Gastrocnemius medialis (tissue), 4 donors: ENCODE results near the gene ADAR. TPM values are rescaled to one million over a fixed set of nuclear protein-coding genes. Genes with fewer than 3 reads are reported as not detected.
A peak's percentile ranks its signal among the peaks of the same experiment; 100 is the strongest.

Experiments used
- ATAC-seq, 2 donors: fragments of 150-250 bp; one replicate each; pipeline ENCODE4 v1.9.1; 2016
- DNase-seq, 2 donors: peaks; one replicate each; pipeline ENCODE4 v3.0.0-alpha.2; 2019
- H3K27ac ChIP-seq, 4 donors: fragments of 200-600 bp; sonication (generic); 1 replicate in 1 of 4; 2 replicates in 3 of 4; pipeline ENCODE4 v1.5.1; 2016 to 2018; ENCODE audit warnings: mild to moderate bottlenecking in 2 of 4, moderate library complexity in 1 of 4
- H3K27me3 ChIP-seq, 3 donors: fragments of 200-600 bp; sonication (generic) in 2 of 3; 1 replicate in 1 of 3; 2 replicates in 2 of 3; pipeline versions ENCODE4 v1.5.1 to v1.6.0; 2016 to 2019; ENCODE audit warnings: mild to moderate bottlenecking in 1 of 3, moderate library complexity in 1 of 3
- H3K36me3 ChIP-seq, 2 donors: fragments of 200-600 bp; sonication (generic) in 1 of 2; one replicate each; pipeline ENCODE4 v1.5.1; 2017 to 2018
- H3K4me1 ChIP-seq, 2 donors: fragments of 200-600 bp; sonication (generic) in 1 of 2; one replicate each; pipeline ENCODE4 v1.5.1; 2016 to 2017; ENCODE audit warnings: mild to moderate bottlenecking in 2 of 2
- H3K4me3 ChIP-seq, 4 donors: fragments of 200-600 bp; sonication (generic) in 3 of 4; 1 replicate in 1 of 4; 2 replicates in 3 of 4; pipeline ENCODE4 v1.5.1; 2016 to 2019; ENCODE audit warnings: mild to moderate bottlenecking in 2 of 4
- H3K9me3 ChIP-seq, 3 donors: fragments of 200-600 bp; sonication (generic) in 2 of 3; 1 replicate in 1 of 3; 2 replicates in 2 of 3; pipeline ENCODE4 v1.5.1; 2016 to 2019
- POLR2A ChIP-seq, 2 donors: fragments of 450-650 bp; IDR thresholded peaks; one replicate each; pipeline ENCODE4 v1.6.1; 2017; ENCODE audit warnings: antibody characterized with exemption in 2 of 2, mild to moderate bottlenecking in 2 of 2, moderate library complexity in 2 of 2
- in situ Hi-C, 4 donors: fragments of 200-750 bp; cut with MboI; loops; one replicate each; pipeline versions ENCODE4 v1.15.0 to v1.8.0; 2017; ENCODE audit warnings: low sequenced_read_pairs in 4 of 4
- intact Hi-C: fragments of 100-400 bp; cut with DNase I; formaldehyde crosslinking; loops from one replicate; pipeline ENCODE4 v1.15.1; 2023; ENCODE audit warnings: low total_unique reads
- total RNA-seq, 4 donors: library from RNA; depleted of rRNA; stranded (reverse); fragments of >200 nt; gene quantifications; one replicate each; pipeline versions ENCODE4 v1.1.0 to v1.2.3, GENCODE V29; 2016
- TF ChIP-seq, protein P1 (sequence below), 5 experiments: fragments of 450-650 bp in 3 of 5; fragments of 200-600 bp in 2 of 5; sonication (generic) in 2 of 5; IDR thresholded peaks in 4 of 5; conservative IDR thresholded peaks in 1 of 5; 1 replicate in 4 of 5; 2 replicates in 1 of 5; pipeline ENCODE4 v1.5.1; 2016 to 2019; ENCODE audit warnings: antibody characterized with exemption in 5 of 5, mild to moderate bottlenecking in 3 of 5, moderate library complexity in 3 of 5

ADAR gene
- total RNA-seq, 4 donors from 2014 or later: 16.4 to 38.4 (median 19.0) TPM

DNA sequence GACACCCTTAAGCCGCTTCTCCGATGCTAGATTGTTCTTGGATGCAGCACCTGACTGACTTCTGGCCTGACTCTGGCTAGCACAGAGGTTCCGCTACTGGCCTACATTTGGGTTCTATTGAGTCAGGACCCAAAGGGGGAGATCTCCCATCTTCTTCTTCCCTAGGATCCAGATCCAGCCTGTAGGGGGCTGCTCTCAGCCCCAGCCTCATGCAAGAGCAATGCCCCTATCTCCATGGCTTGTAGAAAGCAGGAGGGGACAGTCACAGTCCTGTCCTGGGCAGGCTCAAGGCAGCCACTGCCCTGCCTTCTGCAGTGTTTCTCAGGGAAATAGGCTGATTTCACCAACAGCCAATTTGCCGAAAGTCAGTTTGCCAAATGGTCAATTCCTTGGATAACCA is 6.3 kb upstream of the ADAR start:
- DNase-seq: no peak
- TF ChIP-seq, protein P1, sequence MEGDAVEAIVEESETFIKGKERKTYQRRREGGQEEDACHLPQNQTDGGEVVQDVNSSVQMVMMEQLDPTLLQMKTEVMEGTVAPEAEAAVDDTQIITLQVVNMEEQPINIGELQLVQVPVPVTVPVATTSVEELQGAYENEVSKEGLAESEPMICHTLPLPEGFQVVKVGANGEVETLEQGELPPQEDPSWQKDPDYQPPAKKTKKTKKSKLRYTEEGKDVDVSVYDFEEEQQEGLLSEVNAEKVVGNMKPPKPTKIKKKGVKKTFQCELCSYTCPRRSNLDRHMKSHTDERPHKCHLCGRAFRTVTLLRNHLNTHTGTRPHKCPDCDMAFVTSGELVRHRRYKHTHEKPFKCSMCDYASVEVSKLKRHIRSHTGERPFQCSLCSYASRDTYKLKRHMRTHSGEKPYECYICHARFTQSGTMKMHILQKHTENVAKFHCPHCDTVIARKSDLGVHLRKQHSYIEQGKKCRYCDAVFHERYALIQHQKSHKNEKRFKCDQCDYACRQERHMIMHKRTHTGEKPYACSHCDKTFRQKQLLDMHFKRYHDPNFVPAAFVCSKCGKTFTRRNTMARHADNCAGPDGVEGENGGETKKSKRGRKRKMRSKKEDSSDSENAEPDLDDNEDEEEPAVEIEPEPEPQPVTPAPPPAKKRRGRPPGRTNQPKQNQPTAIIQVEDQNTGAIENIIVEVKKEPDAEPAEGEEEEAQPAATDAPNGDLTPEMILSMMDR (IDR thresholded peaks at IDR 0.05 in 4 of 5, conservative IDR thresholded peaks at IDR 0.05 in 1 of 5): no peak
- no peak for TF ChIP-seq POLR2A (IDR thresholded peaks at IDR 0.05)
- no peaks in the 10 kb centered on the region for H3K27me3 ChIP-seq
- no peak for ATAC-seq
- H3K4me3 ChIP-seq: no peak overlapping the region
- no peaks in the 10 kb centered on the region for H3K9me3 ChIP-seq
- H3K36me3 ChIP-seq: no peaks in the 10 kb centered on the region
- peaks cover 1 to 13% of the 10 kb centered on the region in 2 donors for H3K4me1 ChIP-seq
- intact Hi-C loops (no loop called here), in situ Hi-C loops (no loop called here)
- no peak overlapping the region for H3K27ac ChIP-seq

DNA sequence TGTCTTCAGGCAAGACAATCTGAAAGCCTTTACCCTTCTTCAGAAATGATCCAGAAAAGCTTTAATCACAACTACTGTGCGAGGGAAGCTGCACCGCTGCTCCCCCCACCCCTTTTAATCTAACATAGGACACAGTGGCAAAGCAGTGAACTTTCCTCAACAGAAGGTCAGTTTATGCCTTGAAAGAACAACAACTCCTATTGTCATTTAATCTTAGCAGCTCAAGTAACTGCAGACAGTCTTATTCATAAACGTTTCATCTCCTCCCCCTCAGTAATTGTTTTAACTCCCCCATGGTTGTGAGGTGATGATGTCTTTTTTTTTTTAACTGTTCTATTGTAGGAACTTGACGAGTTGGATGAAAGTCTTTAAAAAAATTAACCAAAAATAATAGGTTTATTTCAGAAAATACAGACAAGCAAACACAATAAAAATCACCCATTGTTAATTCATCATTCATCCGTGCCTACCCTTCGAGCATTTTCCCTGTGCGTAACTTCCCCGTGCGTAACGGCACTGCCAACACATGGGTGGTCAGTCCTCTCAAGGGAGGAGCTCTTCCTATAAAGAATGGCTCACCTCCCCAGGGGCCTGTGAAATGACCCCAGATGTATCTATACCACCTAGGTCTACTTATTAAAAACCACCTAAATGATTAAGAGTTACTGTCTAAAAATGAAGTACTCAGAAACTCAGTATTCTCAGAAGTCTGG is 3.3 kb upstream of the ADAR start:
- no peak overlapping the region for H3K27ac ChIP-seq
- H3K27me3 ChIP-seq: no peaks in the 10 kb centered on the region
- DNase-seq (no peak), ATAC-seq (no peak)
- H3K4me3 ChIP-seq: no peak overlapping the region
- H3K36me3 ChIP-seq: no peaks in the 10 kb centered on the region
- TF ChIP-seq POLR2A (IDR thresholded peaks at IDR 0.05): no peak
- TF ChIP-seq, protein P1 (IDR thresholded peaks at IDR 0.05 in 4 of 5, conservative IDR thresholded peaks at IDR 0.05 in 1 of 5): no peak
- intact Hi-C loops: no loop called here
- H3K9me3 ChIP-seq: no peaks in the 10 kb centered on the region
- peaks cover 12 to 16% of the 10 kb centered on the region in 2 donors for H3K4me1 ChIP-seq
- in situ Hi-C loops: no loop called here

DNA sequence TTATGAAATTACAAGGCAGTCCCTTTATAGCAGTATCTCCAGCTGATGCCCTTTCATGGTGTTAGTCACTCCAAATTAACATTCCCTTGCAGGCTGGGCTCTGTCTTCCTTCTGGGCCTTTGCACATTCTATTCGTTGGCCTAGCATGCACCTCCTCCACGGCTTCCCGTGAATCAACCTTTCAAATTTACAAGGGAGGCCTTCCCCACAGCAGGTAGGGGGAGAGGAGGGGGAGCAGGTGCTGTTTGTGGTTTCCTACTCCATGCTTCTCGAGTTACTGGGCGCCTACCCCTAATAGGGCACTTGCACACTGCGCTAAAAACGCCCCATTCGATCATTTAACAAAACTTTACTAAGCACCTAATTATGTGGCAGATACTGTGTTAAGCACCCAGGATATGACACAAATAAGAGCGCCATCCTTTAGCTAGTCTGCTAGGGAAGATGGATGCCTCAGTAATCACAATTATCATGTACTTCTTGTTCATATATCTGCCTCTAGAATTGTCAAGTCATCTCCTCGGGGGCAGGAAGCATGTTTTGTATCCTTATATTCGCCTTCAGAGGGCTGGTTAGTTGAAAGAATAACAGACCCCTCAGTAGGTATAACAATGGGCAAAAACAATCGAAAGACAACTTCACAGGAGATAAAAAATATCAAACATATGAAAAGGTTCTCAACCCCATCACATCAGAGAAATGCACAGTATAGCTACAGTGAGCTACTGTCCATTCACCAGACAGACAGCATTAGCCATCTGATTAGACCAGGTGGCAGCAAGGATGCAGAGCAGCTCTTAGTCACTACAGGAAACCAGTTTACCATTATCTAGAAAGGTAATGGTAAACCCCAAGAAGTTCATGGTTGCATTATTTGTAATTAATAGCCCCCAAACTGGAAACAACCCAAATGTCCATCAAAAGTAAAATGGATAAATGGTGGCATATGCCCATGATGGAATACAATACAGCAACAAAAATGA is 1.7 kb upstream of the ADAR start:
- TF ChIP-seq POLR2A (IDR thresholded peaks at IDR 0.05): no peak
- TF ChIP-seq, protein P1 (IDR thresholded peaks at IDR 0.05 in 4 of 5, conservative IDR thresholded peaks at IDR 0.05 in 1 of 5): no peak
- ATAC-seq (no peak), DNase-seq (no peak)
- Histone ChIP-seq H3K27ac (peak overlapping the region; percentile 79 to 97 (median 87)), H3K4me3 (no peak overlapping the region), H3K9me3 (no peaks in the 10 kb centered on the region), H3K27me3 (no peaks in the 10 kb centered on the region), H3K36me3 (no peaks in the 10 kb centered on the region), H3K4me1 (peaks cover 21 to 32% of the 10 kb centered on the region in 2 donors)
- in situ Hi-C loops (no loop called here), intact Hi-C loops (no loop called here)

DNA sequence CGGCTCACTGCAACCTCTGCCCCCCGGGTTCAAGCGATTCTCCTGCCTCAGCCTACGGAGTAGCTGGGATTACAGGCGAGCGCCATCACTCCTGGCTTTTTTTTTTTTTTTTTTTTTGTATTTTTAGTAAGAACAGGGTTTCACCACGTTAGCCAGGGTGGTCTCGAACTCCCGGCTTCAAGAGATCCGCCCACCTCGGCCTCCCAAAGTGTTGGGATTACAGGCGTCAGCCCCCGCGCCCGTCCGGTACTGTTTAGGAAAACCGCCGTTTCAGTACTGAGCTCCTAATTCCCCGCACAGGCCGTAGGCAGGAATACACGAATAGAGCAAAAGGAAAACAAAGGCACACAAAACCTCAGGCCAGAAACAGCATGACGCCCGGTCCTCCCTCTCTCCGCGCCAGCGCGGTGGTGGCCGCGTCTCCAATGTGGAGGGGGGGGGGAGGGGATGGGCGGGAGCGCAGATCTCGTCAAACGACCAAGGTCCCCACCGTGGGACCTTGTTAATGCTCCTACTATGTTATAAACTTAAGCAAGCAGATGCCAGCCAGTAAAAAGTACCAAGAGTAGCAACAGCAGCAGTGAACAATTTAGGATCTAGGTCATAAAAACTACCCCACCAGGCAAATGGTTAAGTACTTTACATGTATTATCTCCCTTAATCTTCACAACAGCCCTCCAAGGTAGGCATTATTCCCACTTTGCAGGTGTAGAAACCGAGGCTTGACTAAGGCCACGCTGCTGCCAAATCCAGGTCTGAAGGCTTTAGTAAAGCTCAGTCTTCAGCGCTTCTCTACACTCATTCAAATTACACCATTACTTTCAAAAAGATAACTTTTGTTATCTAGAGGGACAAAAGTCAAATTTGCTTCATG is 648 bp upstream of the ADAR start:
- Histone ChIP-seq H3K27ac (peak overlapping the region; percentile 79 to 97 (median 87)), H3K9me3 (no peaks in the 10 kb centered on the region), H3K4me1 (peaks cover 21 to 38% of the 10 kb centered on the region in 2 donors), H3K27me3 (no peaks in the 10 kb centered on the region), H3K36me3 (no peaks in the 10 kb centered on the region), H3K4me3 (peak overlapping the region; percentile 63 to 98 (median 80))
- ATAC-seq (peak; percentile 42 to 46), DNase-seq (no peak)
- in situ Hi-C loops (no loop called here), intact Hi-C loops (loop anchor here (1.0 kb wide), 2 partner anchors 20 to 49 kb away; no protein-coding TSS in a partner anchor)
- TF ChIP-seq, protein P1 (IDR thresholded peaks at IDR 0.05 in 4 of 5, conservative IDR thresholded peaks at IDR 0.05 in 1 of 5): no peak
- no peak for TF ChIP-seq POLR2A (IDR thresholded peaks at IDR 0.05)
